Activated CD8-positive, alpha-beta T cell treated with anti-CD3 and anti-CD28 coated beads, Interleukin-2, amount 10 ng/mL, durations not matched to agents 7 days and 5 days (primary cell): ENCODE measurements around the gene LRRC4C. TPM values are rescaled to one million over a fixed set of nuclear protein-coding genes. Genes with fewer than 3 reads are reported as not detected.

Experiments used
- ATAC-seq: fragments of 150-1000 bp; cut with Tn5 transposase; one replicate; pipeline ENCODE4 v1.10.0; 2021; ENCODE audit warnings: moderate library complexity
- CTCF ChIA-PET: fragments of 350-600 bp; sonication (Branson Sonifier 250); formaldehyde crosslinking; loops from one replicate; lab custom pipeline; 2021; ENCODE audit warnings: antibody characterized with exemption; lab: Charles Lee
- POLR2A ChIA-PET: fragments of 350-600 bp; sonication (Branson Sonifier 250); formaldehyde crosslinking; loops from one replicate; lab custom pipeline; 2021; ENCODE audit warnings: antibody characterized with exemption; lab: Charles Lee
- DNase-seq: peaks from one replicate; pipeline ENCODE4 v3.0.0-alpha.2; 2020
- H3K27ac Mint-ChIP-seq: one replicate; pipeline ENCODE4 v1.8.0; 2021; ENCODE audit warnings: mild to moderate bottlenecking, mixed read lengths
- H3K27me3 Mint-ChIP-seq: one replicate; pipeline ENCODE4 v1.8.0; 2021; ENCODE audit warnings: low read depth, mixed read lengths
- H3K36me3 Mint-ChIP-seq: one replicate; pipeline ENCODE4 v1.8.0; 2021; ENCODE audit warnings: low read depth, mixed read lengths
- H3K4me1 Mint-ChIP-seq: one replicate; pipeline ENCODE4 v1.8.0; 2021; ENCODE audit warnings: low read depth, mixed read lengths
- H3K4me3 Mint-ChIP-seq: one replicate; pipeline ENCODE4 v1.8.0; 2021; ENCODE audit warnings: mild to moderate bottlenecking, mixed read lengths
- H3K9me3 Mint-ChIP-seq: one replicate; pipeline ENCODE4 v1.8.0; 2022; ENCODE audit warnings: mixed read lengths; ENCODE audit not compliant: insufficient read depth
- total RNA-seq, 2 experiments: library from RNA; stranded (reverse); gene quantifications; one replicate each; pipeline ENCODE4 v1.2.3, GENCODE V29; 2021

LRRC4C gene
- total RNA-seq, 2 experiments from 2014 or later, result not detected

GRCh38 chr11:41382927-41383326 is 76.5 kb downstream of the LRRC4C start:
- H3K27me3 Mint-ChIP-seq, result no peaks in the 10 kb centered on the region
- CTCF ChIA-PET, result no interaction called here
- H3K36me3 Mint-ChIP-seq, result no peaks in the 10 kb centered on the region
- H3K9me3 Mint-ChIP-seq, result no peaks in the 10 kb centered on the region
- POLR2A ChIA-PET, result no interaction called here
- no peak for ATAC-seq
- no peaks in the 10 kb centered on the region for H3K4me1 Mint-ChIP-seq
- DNase-seq, result no peak
- H3K4me3 Mint-ChIP-seq, result no peak overlapping the region
- H3K27ac Mint-ChIP-seq, result no peak overlapping the region

GRCh38 chr11:41379084-41379483 is 80.4 kb downstream of the LRRC4C start:
- Mint-ChIP-seq H3K27ac (no peak overlapping the region), H3K4me3 (no peak overlapping the region), H3K36me3 (no peaks in the 10 kb centered on the region), H3K4me1 (no peaks in the 10 kb centered on the region), H3K27me3 (no peaks in the 10 kb centered on the region), H3K9me3 (no peaks in the 10 kb centered on the region)
- ChIA-PET POLR2A (no interaction called here), CTCF (no interaction called here)
- no peak for DNase-seq
- ATAC-seq, result no peak

GRCh38 chr11:41377709-41378394 is 81.6 kb downstream of the LRRC4C start:
- DNase-seq, result no peak
- Mint-ChIP-seq H3K27me3 (no peaks in the 10 kb centered on the region), H3K9me3 (no peaks in the 10 kb centered on the region), H3K4me3 (no peak overlapping the region), H3K36me3 (no peaks in the 10 kb centered on the region), H3K27ac (no peak overlapping the region), H3K4me1 (no peaks in the 10 kb centered on the region)
- ChIA-PET POLR2A (no interaction called here), CTCF (no interaction called here)
- no peak for ATAC-seq

GRCh38 chr11:41351825-41352224 is 107.6 kb downstream of the LRRC4C start:
- DNase-seq, result no peak

GRCh38 chr11:41346042-41346441 is 113.4 kb downstream of the LRRC4C start:
- POLR2A ChIA-PET, result no interaction called here
- no peaks in the 10 kb centered on the region for H3K36me3 Mint-ChIP-seq
- ATAC-seq (no peak), DNase-seq (no peak)
- CTCF ChIA-PET, result no interaction called here
- H3K9me3 Mint-ChIP-seq, result peaks cover 12% of the 10 kb centered on the region
- H3K27ac Mint-ChIP-seq, result no peak overlapping the region
- no peaks in the 10 kb centered on the region for H3K4me1 Mint-ChIP-seq
- H3K27me3 Mint-ChIP-seq, result no peaks in the 10 kb centered on the region
- H3K4me3 Mint-ChIP-seq, result no peak overlapping the region

More at GRCh38 chr11:41351825-41352224, 107.6 kb downstream of the LRRC4C start:
- no peak for ATAC-seq
- Mint-ChIP-seq H3K27ac (no peak overlapping the region), H3K4me1 (no peaks in the 10 kb centered on the region), H3K36me3 (no peaks in the 10 kb centered on the region), H3K9me3 (peaks cover 3% of the 10 kb centered on the region), H3K4me3 (no peak overlapping the region), H3K27me3 (no peaks in the 10 kb centered on the region)
- POLR2A ChIA-PET, result no interaction called here
- CTCF ChIA-PET, result no interaction called here

GRCh38 chr11:41334007-41334933 is 125.2 kb downstream of the LRRC4C start:
- Mint-ChIP-seq H3K27ac (no peak overlapping the region), H3K9me3 (peaks cover 6% of the 10 kb centered on the region), H3K36me3 (no peaks in the 10 kb centered on the region), H3K4me3 (no peak overlapping the region), H3K4me1 (no peaks in the 10 kb centered on the region), H3K27me3 (no peaks in the 10 kb centered on the region)
- POLR2A ChIA-PET, result no interaction called here
- DNase-seq (no peak), ATAC-seq (no peak)
- CTCF ChIA-PET, result no interaction called here

- H3K27me3 Mint-ChIP-seq, result no peaks in the 10 kb centered on the region
- ChIA-PET CTCF (no interaction called here), POLR2A (no interaction called here)
- ATAC-seq (no peak), DNase-seq (no peak)
- H3K4me1 Mint-ChIP-seq, result no peaks in the 10 kb centered on the region
- no peaks in the 10 kb centered on the region for H3K36me3 Mint-ChIP-seq
- peaks cover 5% of the 10 kb centered on the region for H3K9me3 Mint-ChIP-seq
- no peak overlapping the region for H3K27ac Mint-ChIP-seq
- no peak overlapping the region for H3K4me3 Mint-ChIP-seq
Observed at GRCh38 chr11:41333357-41333756, 126.1 kb downstream of the LRRC4C start.

GRCh38 chr11:41328324-41328723 is 131.1 kb downstream of the LRRC4C start:
- ChIA-PET POLR2A (no interaction called here), CTCF (no interaction called here)
- DNase-seq, result no peak
- ATAC-seq, result no peak
- Mint-ChIP-seq H3K4me3 (no peak overlapping the region), H3K27ac (no peak overlapping the region), H3K4me1 (no peaks in the 10 kb centered on the region), H3K27me3 (no peaks in the 10 kb centered on the region), H3K9me3 (no peaks in the 10 kb centered on the region), H3K36me3 (no peaks in the 10 kb centered on the region)

- H3K36me3 Mint-ChIP-seq, result no peaks in the 10 kb centered on the region
- ChIA-PET CTCF (no interaction called here), POLR2A (no interaction called here)
- no peak overlapping the region for H3K4me3 Mint-ChIP-seq
- no peaks in the 10 kb centered on the region for H3K4me1 Mint-ChIP-seq
- no peak overlapping the region for H3K27ac Mint-ChIP-seq
- H3K27me3 Mint-ChIP-seq, result no peaks in the 10 kb centered on the region
- no peak for DNase-seq
- H3K9me3 Mint-ChIP-seq, result peaks cover 5% of the 10 kb centered on the region
- no peak for ATAC-seq
Observed at GRCh38 chr11:41323446-41323845, 136.0 kb downstream of the LRRC4C start.

- ChIA-PET POLR2A (no interaction called here), CTCF (no interaction called here)
- no peak overlapping the region for H3K27ac Mint-ChIP-seq
- no peaks in the 10 kb centered on the region for H3K4me1 Mint-ChIP-seq
- no peaks in the 10 kb centered on the region for H3K27me3 Mint-ChIP-seq
- H3K4me3 Mint-ChIP-seq, result no peak overlapping the region
- peaks cover 5% of the 10 kb centered on the region for H3K9me3 Mint-ChIP-seq
- ATAC-seq (no peak), DNase-seq (no peak)
- H3K36me3 Mint-ChIP-seq, result no peaks in the 10 kb centered on the region
Observed at GRCh38 chr11:41320653-41321052, 138.8 kb downstream of the LRRC4C start.

- H3K27ac Mint-ChIP-seq, result no peak overlapping the region
- DNase-seq, result no peak
- ChIA-PET CTCF (no interaction called here), POLR2A (no interaction called here)
- ATAC-seq, result no peak
- H3K4me1 Mint-ChIP-seq, result no peaks in the 10 kb centered on the region
- no peak overlapping the region for H3K4me3 Mint-ChIP-seq
- H3K9me3 Mint-ChIP-seq, result peaks cover 5% of the 10 kb centered on the region
- no peaks in the 10 kb centered on the region for H3K27me3 Mint-ChIP-seq
- no peaks in the 10 kb centered on the region for H3K36me3 Mint-ChIP-seq
Observed at GRCh38 chr11:41320238-41320637, 139.2 kb downstream of the LRRC4C start.

GRCh38 chr11:41319434-41319833 is 140.0 kb downstream of the LRRC4C start:
- Mint-ChIP-seq H3K9me3 (peaks cover 5% of the 10 kb centered on the region), H3K4me1 (no peaks in the 10 kb centered on the region), H3K4me3 (no peak overlapping the region), H3K27ac (no peak overlapping the region), H3K36me3 (no peaks in the 10 kb centered on the region), H3K27me3 (no peaks in the 10 kb centered on the region)
- POLR2A ChIA-PET, result no interaction called here
- CTCF ChIA-PET, result no interaction called here
- no peak for DNase-seq
- no peak for ATAC-seq
